ENCODE data around the gene TMEM132D.
"Not testable (repeated sequence)": the region's sequence is repeated elsewhere in the genome, so short reads cannot be mapped to it uniquely, and the experiment has no call there.

TMEM132D gene

DNA sequence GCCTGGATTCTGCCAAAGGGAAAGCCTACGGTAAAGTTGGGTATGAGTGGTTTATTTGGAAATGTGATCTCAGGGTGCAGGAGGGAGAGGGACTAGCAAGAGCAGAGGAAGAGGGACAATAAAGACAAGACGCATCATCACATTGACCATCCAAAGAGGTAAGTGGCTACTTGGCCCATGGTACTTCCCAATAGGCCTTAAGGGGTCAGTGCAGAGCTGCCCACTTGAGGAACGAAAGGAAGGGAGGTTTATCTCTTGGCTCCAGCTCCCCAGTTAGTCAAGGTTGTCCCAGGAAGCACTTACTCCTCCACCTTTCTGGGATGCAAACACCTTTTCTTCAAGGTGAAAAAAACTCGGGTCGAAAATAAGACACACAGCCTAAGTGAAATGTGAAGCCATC lies 323.9 kb downstream of the TMEM132D start:
- DNase-seq = no peak

DNA sequence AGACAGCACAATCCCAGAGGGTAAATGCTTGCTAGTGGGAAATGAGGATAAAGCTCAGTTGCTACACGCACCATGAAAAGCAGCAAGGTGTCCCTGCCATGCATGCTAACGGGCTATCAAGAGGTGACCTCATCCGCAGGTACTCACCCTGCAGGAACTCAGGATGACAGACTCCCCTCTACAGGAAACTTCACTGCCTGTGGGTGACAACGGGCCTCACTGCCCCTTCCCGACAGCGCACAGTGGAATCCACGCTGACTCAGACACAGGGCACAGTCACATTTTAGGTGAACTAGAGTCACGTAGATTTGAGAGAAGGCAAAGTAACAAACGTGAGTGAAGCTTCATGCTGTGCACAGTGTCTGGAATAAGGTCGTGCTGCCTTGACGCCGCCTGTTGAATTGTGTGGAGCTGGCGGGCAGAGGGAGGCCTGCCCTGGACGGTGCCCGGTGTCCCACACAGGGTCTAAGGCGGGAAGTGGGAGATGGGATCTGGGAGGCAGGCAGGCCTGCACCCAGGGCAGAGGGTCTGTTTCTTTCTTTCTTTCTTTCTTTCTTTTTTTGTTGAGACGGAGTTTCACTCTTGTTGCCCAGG lies 331.8 kb downstream of the TMEM132D start:
- DNase-seq = no peak

DNA sequence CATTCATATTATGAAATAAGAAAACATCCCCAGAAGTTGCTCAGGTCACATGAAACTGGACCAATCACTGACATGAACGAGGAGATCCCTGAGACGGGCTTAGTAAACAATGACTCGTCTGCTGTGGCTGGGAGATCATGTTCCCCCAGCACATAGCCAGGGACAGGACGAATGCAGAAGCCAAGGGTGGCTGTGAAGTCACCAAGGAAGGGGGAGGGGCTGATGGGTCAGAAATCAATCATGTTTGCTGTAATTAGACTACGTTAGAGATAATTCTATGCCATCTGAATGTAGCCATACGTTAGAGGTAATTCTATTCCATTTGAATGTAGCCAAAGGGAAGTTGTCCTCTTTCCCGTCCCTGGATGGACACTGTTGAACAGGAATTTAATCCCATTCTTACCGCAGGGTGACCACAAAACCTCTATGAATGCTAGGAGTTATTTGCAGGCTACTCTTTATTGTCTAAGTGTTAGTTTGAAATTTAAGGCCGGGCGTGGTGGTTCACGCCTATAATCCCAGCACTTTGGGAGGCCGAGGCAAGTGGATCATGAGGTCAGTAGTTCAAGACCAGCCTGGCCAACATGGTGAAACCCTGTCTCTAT lies 332.9 kb downstream of the TMEM132D start:
- no peak for DNase-seq

DNA sequence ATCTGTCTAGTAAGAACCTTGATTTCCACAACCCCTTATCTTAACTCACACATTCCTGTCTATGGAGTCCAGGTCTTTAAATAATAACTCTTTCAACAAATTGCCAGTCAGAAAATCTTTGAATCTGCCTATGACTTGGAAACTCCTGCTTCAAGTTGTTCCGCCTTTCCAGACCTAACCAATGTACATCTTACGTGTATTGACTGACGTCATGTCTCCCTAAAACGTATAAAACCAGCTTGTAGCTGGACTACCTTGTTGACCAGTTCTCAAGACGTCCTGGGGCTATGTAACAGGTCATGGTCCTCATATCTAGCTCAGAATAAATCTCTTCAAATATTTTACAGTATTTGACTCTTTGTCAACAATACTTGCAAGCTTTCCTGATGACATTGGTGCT lies 337.0 kb downstream of the TMEM132D start:
- no peak for DNase-seq

DNA sequence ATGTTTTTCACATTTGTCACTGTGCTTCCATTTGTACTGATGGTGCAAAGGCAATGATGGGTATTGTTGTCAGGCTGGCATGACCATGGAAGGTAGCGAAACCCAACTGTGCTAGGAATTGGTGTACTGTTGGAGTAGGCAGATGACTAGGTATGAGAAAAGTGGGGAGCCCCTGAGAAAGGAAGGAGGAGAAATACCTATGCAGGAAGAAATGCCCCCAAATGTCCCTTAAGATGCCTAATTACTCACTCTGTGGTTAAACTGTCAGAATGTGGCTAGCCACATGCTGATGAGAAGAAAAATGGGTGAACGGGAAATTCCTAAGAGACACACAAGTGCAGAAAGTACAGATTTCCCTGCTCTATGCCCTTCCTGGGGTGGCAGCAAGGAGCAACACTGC lies 339.1 kb downstream of the TMEM132D start:
- DNase-seq = no peak

DNA sequence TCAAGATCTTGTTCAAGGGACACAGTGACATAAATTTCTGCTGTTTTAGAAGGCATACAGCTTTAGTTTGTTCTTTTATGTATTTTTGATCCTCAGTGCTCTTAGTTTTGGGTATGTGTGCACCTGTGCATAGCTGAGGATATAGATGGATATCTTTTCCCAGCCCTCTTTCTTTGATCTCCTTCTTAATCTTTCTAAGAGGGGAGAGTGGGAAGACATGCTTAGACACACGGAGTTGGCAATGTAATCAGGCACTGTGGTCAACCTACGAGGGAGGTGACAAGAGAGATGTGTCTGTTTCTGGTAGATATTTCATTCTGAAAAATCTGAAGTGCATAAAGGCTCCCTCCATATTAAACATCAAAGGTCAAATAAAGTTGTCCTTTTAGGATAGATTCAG lies 340.6 kb downstream of the TMEM132D start:
- DNase-seq = no peak

DNA sequence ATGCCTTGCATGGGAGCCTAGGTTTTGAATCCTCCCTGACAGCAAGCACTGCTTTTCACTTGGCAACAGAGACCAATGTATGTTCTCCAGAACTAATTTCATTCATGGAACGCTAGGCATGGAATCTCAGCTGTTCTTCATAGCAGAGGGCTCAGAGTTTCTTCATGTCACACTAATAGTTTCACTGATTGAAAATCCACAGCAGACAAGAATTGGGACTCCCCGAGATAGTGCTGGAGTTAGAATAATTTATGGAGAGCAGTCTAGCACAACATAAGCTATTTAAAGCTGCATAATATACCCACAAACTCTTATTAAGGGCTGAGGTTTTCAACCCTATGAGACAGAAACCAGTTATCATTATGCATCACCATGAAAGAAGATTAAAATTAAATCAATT lies 342.5 kb downstream of the TMEM132D start:
- DNase-seq = no peak

DNA sequence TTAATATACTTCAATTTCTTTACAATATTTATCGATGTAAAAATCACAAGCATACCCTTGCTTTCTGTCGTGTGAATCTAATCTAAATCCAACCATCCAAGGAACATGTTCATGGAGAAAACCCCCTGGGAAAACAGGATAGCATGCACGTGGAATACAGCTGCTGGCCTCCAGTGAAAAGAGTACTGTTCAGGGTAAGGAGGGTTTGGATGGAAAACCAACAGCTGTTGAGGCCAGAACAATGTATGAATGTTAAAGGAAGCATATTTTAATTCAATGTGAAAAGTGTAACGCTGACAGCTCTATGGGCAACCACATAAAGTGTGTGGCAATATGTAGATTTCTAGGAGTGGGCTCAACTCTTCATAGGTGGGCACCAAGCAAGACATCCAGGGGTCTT lies 344.0 kb downstream of the TMEM132D start:
- DNase-seq = no peak

DNA sequence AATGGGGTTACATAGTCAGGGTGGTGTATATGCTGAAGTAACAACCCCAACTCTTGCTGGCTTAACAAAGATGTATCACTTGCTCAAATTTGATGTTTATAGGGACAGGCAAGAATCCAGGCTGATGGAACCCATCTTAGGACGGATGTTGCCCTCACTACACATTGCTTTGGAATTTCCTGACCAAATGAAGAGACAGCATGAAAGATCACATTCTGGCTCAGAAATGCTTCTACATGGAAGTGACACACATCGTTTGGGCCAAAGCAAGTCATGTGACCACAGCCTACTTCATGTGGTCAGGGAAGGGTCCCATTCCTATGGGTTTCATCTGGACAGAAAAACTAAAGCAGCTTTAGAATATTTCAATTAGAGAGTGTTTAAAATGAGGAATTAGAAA lies 345.8 kb downstream of the TMEM132D start:
- no peak for DNase-seq

DNA sequence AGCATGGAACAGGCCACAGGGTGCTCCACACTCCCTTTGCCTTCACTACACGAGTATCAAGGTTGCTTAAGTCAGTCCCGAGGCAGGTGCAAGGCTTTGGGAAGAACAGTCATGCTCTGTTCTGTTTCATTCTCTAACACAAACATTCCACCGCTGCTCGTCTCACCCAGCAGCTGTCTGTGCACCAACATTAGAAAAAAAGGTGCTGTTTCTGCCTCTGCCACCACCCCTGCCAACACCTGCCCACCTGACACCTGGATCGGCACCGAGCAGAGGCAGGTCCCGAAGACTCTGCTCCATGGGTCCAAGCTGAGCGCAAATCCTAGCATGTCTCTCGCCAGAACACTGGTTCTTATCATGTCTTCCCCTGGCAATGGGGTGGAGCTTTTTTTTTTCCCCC lies 347.7 kb downstream of the TMEM132D start:
- no peak for DNase-seq

DNA sequence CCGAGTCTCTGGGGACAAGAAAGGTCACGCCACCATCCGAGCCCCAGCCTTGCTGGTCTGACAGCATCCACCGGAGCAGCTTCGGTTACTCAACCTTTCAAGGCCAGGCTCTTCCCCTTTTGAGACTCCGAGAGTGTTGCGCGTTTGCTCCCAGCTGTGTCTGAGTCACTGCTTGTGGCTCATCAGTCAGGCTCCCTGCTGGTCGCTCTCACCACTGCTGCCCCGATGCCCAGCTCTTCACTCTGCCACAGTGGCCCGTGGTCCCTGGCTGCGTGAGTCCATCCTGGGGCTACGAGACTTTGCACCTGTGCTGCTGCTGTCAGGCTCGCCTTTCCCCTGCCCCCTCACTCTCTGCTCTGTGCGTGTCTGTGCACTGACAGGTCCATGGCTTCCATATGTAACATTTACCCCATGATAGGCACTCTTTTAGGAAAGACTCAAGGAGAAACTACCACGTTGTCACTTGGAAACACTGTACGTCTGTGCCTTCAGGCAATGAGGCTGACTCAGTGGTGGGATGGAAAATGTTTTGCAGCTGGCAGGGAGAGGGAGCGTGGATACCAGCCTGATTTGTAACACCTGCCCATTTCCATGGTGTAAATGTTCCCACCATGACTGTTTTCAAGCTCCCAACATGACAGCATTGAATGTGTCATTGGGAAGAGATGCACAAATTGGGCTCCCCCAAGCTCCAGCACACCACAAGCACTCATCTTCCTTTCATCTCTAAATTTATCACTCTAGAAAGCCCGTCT lies 350.7 kb downstream of the TMEM132D start:
- no peak for DNase-seq

DNA sequence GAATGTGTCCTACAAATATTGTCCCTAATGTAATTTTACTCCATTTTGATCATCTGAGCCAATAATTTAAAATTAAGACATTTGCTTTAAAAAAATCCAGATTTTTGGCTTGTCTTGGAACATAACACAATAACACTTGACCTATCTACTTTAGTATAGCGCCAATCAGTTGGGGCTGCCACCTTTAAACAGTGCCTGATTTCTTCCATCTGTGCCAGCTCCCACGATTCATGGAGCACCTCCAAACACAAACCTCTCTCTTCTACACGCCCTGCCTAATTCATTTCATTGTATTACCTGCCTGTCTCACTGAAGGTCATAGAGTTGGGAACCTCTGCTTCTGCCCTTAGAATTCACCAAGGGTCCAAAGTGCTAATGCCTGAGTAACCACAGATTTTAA lies 352.4 kb downstream of the TMEM132D start:
- DNase-seq = no peak

DNA sequence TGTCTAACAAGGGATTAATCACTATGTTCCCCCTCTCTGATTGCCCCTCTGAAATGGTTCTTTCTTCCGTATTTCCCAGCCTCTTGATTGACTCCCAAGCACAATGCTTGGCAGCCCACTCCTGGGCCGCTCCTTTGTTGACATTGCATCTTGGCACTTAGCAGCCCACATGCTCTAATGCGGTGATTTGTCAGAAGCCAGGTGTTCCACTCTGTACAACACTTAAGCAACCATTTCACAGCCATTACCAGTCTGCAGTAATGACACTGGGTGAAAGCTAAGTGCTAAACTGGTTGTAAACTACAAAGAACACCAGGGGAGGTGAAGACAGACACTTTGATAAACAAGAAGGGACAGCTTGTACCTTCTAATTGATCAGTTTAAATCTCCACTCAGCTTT lies 353.5 kb downstream of the TMEM132D start:
- DNase-seq = no peak

DNA sequence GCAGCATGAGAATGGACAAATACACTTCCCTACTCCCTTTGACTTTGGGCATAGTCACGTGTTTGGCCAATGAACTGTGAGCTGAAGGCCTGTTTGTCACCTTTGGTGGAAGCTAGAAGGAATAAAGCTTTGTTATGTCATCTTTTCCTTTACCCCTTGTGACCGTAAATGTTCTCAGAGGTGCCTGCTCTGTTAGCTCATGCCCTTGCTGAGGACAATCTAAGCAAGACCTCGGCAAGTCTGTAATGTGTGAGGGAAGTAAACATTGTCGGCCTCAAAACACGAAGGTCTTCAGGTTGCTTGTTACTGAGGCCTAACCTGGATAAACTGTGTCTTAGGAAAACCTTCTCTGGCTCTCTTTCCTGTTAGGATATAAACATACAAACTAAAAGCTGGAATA lies 354.2 kb downstream of the TMEM132D start:
- no peak for DNase-seq

DNA sequence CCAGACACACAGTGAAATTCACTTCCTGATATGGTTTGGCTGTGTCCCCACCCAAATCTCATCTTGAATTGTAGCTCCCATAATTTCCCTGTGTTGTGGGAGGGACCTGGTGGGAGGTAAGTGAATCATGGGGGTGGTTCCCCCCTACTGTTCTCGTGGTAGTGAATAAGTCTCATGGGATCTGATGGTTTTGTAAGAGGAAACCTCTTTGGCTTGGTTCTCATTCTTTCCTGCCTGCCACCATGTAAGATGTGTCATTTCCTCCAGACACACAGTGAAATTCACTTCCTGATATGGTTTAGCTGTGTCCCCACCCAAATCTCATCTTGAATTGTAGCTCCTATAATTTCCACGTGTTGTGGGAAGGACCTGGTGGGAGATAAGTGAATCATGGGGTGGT lies 354.8 kb downstream of the TMEM132D start:
- DNase-seq = not testable (repeated sequence)

DNA sequence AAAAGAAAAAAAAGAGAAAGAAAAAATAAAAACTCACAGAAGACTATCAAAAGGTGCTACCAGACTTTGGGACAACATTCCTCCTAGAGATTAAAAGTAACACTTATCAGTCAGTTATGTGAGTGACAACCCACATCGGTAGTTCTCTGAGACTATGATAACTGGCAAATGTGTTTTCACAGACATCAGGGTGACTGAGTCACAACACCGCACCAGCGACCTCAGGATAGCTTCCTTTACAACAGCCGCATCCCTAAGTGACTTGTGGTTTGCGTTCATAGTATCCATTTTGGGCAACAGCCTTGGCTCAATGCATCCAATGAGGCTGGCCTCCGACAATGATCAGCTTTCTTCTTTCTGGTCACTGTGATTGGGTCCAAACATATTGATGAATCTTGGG lies 359.1 kb downstream of the TMEM132D start:
- DNase-seq = no peak

DNA sequence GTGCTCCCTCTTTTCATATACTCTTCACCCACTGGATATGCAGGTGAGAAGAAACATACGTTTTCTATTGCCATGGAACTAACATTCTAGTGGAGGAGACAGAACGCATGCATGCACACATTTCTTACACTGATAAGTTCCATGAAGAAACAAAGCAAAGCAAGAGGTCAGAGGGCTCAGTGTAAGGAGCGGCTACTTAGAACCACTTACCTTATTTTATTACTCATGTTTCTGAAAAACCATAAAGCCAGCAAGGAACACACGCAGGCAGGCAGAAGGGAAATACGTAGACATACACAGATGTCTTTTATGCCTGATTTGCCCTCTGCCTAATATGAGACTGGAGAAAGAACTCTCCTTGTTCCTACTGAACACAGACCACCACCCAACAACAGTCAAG lies 362.9 kb downstream of the TMEM132D start:
- DNase-seq = no peak

DNA sequence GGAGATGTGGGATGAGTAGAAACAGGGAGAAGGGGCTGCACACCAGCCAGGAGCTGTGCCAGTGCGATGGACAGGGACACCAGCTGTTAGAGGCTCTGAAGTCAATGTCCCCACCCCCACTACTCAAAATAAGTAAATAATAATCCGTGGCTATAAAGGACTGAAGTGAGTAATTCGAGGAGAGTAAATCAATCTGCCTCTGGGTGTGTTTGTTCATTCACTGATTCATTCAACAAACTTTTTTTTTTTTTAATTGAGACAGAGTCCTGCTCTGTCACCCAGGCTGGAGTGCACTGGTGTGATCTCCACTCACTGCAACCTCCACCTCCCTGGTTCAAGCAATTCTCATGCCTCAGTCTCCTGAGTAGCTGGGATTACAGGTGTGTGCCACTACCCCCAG lies 363.6 kb downstream of the TMEM132D start:
- no peak for DNase-seq

DNA sequence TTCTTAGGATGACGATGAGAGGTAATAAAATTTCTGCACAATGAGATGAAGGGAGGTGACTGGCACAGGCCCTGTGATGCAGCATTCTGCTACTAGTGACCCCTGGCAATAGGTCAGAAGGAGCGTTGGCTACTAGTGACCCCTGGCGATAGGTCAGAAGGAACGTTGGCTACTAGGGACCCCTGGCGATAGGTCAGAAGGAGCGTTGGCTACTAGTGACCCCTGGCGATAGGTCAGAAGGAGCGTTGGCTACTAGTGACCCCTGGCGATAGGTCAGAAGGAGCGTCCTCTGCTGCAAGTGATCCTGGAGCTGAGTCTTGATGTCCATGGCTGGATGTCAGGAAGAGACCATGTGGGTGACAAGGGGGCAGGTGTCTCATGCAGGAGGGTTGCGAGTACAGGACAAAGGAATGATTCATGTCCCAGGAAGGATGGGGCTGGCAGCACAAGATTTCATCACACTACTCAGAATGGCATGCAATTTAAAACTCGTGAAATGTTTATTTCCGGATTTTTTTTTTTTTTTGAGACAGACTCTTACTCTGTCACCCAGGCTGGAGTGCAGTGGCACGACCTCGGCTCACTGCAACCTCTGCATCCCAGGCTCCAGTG lies 365.0 kb downstream of the TMEM132D start:
- not testable (repeated sequence) for DNase-seq

DNA sequence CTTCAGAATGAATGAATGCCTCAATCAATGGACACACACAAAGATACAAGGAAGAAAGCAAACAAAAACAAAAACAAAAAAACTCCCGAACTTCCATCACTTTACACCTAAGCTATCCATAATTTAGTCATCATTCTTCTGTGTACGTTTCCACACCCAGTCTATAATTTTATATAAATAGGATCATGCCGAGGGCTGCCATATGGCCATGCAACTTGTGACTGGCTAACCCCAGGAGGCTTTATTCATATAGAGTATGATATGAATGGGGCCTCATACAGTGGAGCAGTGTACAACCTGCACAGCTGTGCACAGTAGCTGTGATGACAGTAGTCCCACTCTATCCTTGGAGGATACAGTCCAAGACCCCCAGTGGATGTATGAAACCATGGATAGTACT lies 365.7 kb downstream of the TMEM132D start:
- no peak for DNase-seq

DNA sequence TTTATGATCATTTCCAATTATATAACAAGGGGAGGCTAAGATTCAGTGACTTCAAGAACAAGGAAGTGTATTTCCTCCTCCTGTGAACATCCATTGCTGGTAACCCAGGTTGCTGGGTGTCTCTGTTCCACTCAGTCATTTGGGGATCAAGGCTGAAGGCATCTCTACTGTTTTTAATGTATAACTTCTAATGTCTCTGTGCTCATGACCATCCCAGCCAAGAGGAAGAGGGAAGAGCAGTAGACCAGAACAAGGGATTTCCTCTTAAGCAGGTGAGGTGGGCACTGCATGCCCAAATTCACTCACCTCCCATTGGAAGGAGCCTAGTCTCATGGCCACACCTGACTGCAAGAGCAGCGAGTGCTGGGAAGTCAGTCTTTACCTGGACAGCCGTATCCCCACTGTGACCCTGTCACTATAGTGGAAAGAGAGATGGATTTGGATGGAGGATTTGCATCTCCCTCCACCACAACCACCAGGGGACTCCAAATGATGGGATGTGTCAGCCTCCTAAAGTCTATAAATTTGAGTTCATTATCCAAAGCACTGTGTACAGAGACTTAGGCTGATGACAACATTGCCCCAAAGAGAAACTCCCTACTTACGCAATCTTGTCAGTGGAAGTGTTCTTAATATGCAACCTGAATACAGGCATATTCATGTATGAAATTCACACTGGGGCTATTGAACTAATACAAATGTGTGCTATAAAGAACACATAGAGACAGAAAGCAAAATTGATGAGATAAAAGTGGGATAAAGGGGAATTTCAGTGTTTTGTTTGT lies 368.7 kb downstream of the TMEM132D start:
- no peak for DNase-seq

DNA sequence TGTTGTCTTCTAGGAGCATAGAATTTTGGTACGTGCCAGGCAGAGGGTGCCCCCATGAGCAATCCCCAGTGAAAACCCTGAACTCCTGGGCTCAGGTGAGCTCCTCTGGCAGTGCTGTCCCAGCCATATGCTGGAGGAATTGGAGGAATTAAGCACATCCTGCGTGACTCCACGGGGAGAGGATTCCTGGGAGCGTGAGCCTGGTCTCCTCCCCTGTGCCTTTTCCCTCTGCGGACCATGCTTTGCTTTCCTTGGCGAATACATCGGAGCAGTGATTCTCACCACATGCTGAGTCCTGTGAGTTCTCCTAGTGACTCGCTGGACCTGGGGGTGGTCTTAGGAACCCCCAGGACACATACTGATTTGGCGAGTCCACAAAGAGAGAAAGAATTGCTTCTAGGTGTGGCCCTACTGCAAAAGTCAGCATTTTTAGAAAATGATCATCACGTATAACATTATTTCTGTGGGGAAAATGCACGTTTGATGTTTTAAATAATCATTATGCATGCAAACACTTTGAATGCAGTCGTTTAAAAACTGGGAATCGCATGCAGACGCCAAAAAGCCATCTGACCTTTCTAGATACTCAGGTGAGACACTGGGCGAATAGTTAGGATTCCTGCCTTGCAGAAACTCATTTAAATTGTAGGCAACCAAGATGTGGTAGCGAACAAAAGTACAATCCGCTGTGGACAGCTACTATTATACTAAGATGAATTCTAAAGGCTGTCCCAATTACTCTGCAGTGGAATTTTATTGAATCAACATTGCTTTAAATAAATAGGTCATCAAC lies 370.9 kb downstream of the TMEM132D start:
- DNase-seq = no peak

DNA sequence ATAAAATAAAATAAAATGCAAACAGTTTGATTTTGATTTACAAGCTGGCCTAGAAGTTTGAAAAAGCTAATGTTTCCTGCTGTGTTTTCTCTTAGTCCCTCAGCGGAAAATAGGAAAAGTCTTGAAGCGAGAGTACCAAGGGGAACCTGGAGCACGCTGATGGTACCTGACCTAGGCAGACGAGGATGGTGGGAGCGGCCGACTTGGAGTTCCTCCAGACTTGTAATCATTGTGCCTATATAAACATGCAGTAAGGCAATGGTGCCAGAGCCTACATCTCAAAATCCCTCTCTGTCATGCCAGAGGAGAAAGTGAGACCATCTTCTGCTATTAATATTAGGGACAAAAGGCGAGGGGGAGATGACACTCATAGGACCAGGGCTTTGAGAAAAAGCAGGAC lies 371.7 kb downstream of the TMEM132D start:
- no peak for DNase-seq

All from NCI-H446 treated with DMSO at 0.1 percent for 48 hours (cell line).